LoVo (cell line): ENCODE results near the gene MCMBP.
"Not testable (repeated sequence)": the region's sequence is repeated elsewhere in the genome, so short reads cannot be mapped to it uniquely, and the experiment has no call there.

Source experiments
- DNase-seq: peaks from one replicate; pipeline ENCODE4 v3.0.0-alpha.2; 2016; ENCODE audit warnings: low spot score

MCMBP gene

GRCh38 chr10:119878524-119878923, 5.9 kb upstream of the MCMBP start:
- no peak for DNase-seq

GRCh38 chr10:119872860-119873681, 428 bp upstream of the MCMBP start:
- DNase-seq, result peak; percentile 90

GRCh38 chr10:119871881-119872609, 598 bp downstream of the MCMBP start:
- peak; percentile 56 for DNase-seq

- not testable (repeated sequence) for DNase-seq
Observed at GRCh38 chr10:119869398-119869797, 3.2 kb downstream of the MCMBP start.

- DNase-seq, result no peak
Observed at GRCh38 chr10:119867317-119867716, 5.3 kb downstream of the MCMBP start.

- DNase-seq, result no peak
Observed at GRCh38 chr10:119865699-119866240, 6.9 kb downstream of the MCMBP start.

GRCh38 chr10:119863951-119864565, 8.6 kb downstream of the MCMBP start:
- no peak for DNase-seq

GRCh38 chr10:119862524-119862923, 10.1 kb downstream of the MCMBP start:
- no peak for DNase-seq

GRCh38 chr10:119860866-119861607, 11.6 kb downstream of the MCMBP start:
- no peak for DNase-seq

GRCh38 chr10:119859420-119860258, 13.0 kb downstream of the MCMBP start:
- peak; percentile 47 for DNase-seq

GRCh38 chr10:119858063-119858462, 14.6 kb downstream of the MCMBP start:
- DNase-seq, result no peak

- no peak for DNase-seq
Observed at GRCh38 chr10:119853574-119853973, 19.1 kb downstream of the MCMBP start.

GRCh38 chr10:119852822-119853221, 19.8 kb downstream of the MCMBP start:
- DNase-seq, result no peak

GRCh38 chr10:119852277-119852676, 20.4 kb downstream of the MCMBP start:
- no peak for DNase-seq

GRCh38 chr10:119849944-119850343, 22.7 kb downstream of the MCMBP start:
- DNase-seq, result no peak

GRCh38 chr10:119849031-119849789, 23.4 kb downstream of the MCMBP start:
- DNase-seq, result no peak

- no peak for DNase-seq
Observed at GRCh38 chr10:119845656-119846055, 27.0 kb downstream of the MCMBP start.

- DNase-seq, result no peak
Observed at GRCh38 chr10:119834188-119834587, 38.5 kb downstream of the MCMBP start.

GRCh38 chr10:119832951-119833350, 39.7 kb downstream of the MCMBP start:
- DNase-seq, result no peak

GRCh38 chr10:119831656-119832055, 41.0 kb downstream of the MCMBP start:
- no peak for DNase-seq
